Osteoblast (primary cell): ENCODE measurements around the gene RBM33. TPM values are rescaled to one million over a fixed set of nuclear protein-coding genes. Genes with fewer than 3 reads are reported as not detected.
A peak's percentile ranks its signal among the peaks of the same experiment; 100 is the strongest.

Source experiments
- DNase-seq: peaks from one replicate; pipeline ENCODE4 v3.0.0; 2011; ENCODE audit warnings: low spot score, mixed read lengths; ENCODE audit not compliant: insufficient read length; ENCODE audit errors: missing footprints
- H2AFZ ChIP-seq: 2 replicates; pipeline ENCODE4 v1.6.0; 2011; ENCODE audit warnings: mild to moderate bottlenecking, low read length
- H3K27ac ChIP-seq: 2 replicates; pipeline ENCODE4 v1.5.1; 2011; ENCODE audit warnings: mild to moderate bottlenecking, low read depth, low read length, moderate library complexity
- H3K27me3 ChIP-seq: 2 replicates; pipeline ENCODE4 v1.6.0; 2012; ENCODE audit warnings: mild to moderate bottlenecking, control low read depth, inconsistent platforms, low read length, moderate library complexity; ENCODE audit not compliant: insufficient read depth
- H3K36me3 ChIP-seq: 2 replicates; pipeline ENCODE4 v1.5.1; 2011; ENCODE audit warnings: mild to moderate bottlenecking, low read length, control low read depth, moderate library complexity; ENCODE audit not compliant: insufficient read depth
- H3K4me1 ChIP-seq: 2 replicates; pipeline ENCODE4 v1.5.1; 2011; ENCODE audit warnings: mild to moderate bottlenecking, low read length, control low read depth, moderate library complexity; ENCODE audit not compliant: insufficient read depth
- H3K4me2 ChIP-seq: 2 replicates; pipeline ENCODE4 v1.6.0; 2011; ENCODE audit warnings: mild to moderate bottlenecking, low read length; ENCODE audit not compliant: insufficient read depth
- H3K4me3 ChIP-seq: fragments of 200-600 bp; sonication (generic); 3 replicates; pipeline ENCODE4 v1.5.1; 2012; ENCODE audit warnings: mild to moderate bottlenecking, low read length, inconsistent platforms; ENCODE audit not compliant: insufficient read depth
- H3K79me2 ChIP-seq: 2 replicates; pipeline ENCODE4 v1.6.0; 2012; ENCODE audit warnings: mild to moderate bottlenecking, low read length, control low read depth, inconsistent platforms; ENCODE audit not compliant: insufficient read depth
- H3K9me3 ChIP-seq: 2 replicates; pipeline ENCODE4 v1.5.1; 2011; ENCODE audit warnings: low read depth, low read length, control low read depth
- H4K20me1 ChIP-seq: 2 replicates; pipeline ENCODE4 v1.6.0; 2012; ENCODE audit warnings: mild to moderate bottlenecking, low read length, control low read depth; ENCODE audit not compliant: insufficient read depth
- total RNA-seq: library from RNA; depleted of rRNA; stranded (reverse); fragments of >200 nt; gene quantifications from 2 replicates; pipeline ENCODE4 v1.2.3, GENCODE V29; 2012
- TF ChIP-seq, protein P1 (sequence below): IDR thresholded peaks from 2 replicates; pipeline ENCODE4 v1.5.1; 2011; ENCODE audit warnings: mild to moderate bottlenecking, low read depth, low read length, moderate library complexity; ENCODE audit errors: extremely low read depth

Gene RBM33
- total RNA-seq, 1 donor = 27.5 TPM

DNA sequence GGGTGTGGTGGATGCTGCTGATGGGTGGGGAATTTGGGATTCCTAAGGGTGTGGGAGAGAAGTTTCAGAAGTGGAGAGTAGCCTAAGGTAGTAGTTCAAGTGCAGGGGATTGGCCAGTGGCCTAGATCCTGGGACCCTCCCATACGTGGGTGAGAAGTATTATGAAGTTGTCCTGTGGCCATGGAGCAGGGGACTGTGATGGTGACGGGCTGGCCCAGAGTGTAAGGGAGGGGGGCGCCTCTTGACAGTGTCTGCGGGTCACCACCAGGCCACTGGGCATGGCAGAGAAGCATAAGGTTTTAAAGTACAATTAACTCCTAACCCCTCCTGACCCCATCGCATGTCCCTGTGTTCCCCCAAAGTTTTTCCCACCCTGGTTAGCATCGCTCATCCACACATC lies 70.2 kb downstream of the RBM33 start:
- H3K79me2 ChIP-seq = peaks cover 74% of the 10 kb centered on the region
- H3K4me1 ChIP-seq = no peaks in the 10 kb centered on the region
- no peak for DNase-seq
- H3K4me3 ChIP-seq = no peak overlapping the region
- H3K36me3 ChIP-seq = peaks cover 45% of the 10 kb centered on the region
- peaks cover 27% of the 10 kb centered on the region for H4K20me1 ChIP-seq
- no peaks in the 10 kb centered on the region for H3K9me3 ChIP-seq
- TF ChIP-seq, protein P1, sequence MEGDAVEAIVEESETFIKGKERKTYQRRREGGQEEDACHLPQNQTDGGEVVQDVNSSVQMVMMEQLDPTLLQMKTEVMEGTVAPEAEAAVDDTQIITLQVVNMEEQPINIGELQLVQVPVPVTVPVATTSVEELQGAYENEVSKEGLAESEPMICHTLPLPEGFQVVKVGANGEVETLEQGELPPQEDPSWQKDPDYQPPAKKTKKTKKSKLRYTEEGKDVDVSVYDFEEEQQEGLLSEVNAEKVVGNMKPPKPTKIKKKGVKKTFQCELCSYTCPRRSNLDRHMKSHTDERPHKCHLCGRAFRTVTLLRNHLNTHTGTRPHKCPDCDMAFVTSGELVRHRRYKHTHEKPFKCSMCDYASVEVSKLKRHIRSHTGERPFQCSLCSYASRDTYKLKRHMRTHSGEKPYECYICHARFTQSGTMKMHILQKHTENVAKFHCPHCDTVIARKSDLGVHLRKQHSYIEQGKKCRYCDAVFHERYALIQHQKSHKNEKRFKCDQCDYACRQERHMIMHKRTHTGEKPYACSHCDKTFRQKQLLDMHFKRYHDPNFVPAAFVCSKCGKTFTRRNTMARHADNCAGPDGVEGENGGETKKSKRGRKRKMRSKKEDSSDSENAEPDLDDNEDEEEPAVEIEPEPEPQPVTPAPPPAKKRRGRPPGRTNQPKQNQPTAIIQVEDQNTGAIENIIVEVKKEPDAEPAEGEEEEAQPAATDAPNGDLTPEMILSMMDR = no peak
- H3K4me2 ChIP-seq = no peak overlapping the region
- H3K27ac ChIP-seq = no peak overlapping the region
- no peak overlapping the region for H2AFZ ChIP-seq
- H3K27me3 ChIP-seq = no peaks in the 10 kb centered on the region

DNA sequence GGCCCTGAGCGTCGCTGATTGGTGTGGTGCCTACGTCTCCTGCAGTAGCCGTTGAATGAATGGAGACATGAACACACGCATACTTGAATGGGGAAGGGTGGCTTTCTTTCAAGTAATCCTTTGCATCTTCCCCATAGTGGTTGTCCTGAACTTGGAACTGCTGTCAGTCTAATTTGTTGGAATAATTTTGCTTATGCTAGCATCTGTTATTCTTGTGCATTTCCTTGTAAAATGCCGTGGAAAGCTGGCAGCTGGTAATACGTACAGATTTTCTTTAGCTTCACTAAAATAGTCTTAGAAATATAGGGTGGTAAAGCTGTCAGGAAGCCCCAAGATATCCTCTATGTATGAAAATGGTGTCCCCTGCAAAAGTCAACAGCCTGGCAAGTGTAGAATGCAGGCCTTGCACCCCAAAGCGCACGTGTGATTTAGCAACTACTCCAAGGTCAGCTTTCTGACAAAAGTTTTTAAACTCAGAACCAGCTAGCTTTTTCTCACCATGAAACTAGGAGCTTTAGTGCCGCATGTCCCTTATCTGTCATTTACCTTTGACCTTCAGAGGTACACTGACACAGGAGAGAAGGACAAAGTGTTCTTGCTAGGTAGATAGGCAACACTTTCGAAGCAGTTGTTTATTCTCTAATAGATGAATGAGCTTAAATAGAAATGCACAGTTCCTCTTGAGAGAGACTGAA lies 70.8 kb downstream of the RBM33 start:
- Histone ChIP-seq H3K4me3 (no peak overlapping the region), H3K27ac (no peak overlapping the region), H3K79me2 (peaks cover 73% of the 10 kb centered on the region), H3K27me3 (no peaks in the 10 kb centered on the region), H3K36me3 (peaks cover 48% of the 10 kb centered on the region), H3K9me3 (no peaks in the 10 kb centered on the region), H3K4me2 (no peak overlapping the region), H3K4me1 (no peaks in the 10 kb centered on the region), H2AFZ (no peak overlapping the region), H4K20me1 (peaks cover 22% of the 10 kb centered on the region)
- TF ChIP-seq, protein P1 = no peak
- peak; percentile 82 for DNase-seq

DNA sequence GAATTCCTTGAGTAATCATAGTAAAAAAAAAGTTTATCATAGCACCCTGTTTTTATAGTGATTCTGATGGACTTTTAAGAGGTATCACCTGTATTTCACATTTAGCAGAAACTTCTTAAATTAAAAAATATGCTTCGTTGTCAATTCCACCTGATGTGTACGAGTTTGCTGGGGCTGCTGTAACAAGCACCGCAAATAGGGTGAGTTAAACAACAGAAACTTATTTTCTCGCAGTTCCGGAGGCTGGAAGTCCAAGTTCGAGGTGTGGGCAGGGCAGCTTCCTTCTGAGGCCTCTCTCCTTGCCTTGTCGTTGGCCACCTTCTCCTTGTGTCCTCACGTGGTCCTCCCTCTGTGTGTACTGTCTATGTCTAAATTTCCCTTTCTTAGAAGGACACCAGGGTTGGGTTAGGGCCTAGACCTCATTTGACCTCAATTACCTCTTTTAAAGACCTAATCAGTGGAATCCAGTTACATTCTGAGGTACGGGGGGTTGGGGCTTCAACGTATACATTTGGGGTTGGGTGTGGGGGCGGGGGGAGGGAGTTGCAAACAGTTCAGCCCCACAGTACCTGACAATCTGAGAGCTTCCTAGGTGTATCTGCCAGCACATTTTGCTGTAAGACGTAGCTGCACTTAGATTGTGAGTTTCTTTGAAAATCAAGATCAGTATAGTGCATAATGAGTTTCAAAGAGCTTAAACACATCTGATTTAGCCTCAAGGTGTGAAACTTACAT lies 72.7 kb downstream of the RBM33 start:
- DNase-seq = no peak
- Histone ChIP-seq H3K27me3 (no peaks in the 10 kb centered on the region), H3K9me3 (no peaks in the 10 kb centered on the region), H2AFZ (no peak overlapping the region), H3K4me2 (no peak overlapping the region), H3K4me1 (no peaks in the 10 kb centered on the region), H3K36me3 (peaks cover 36% of the 10 kb centered on the region), H3K79me2 (peaks cover 71% of the 10 kb centered on the region), H3K4me3 (no peak overlapping the region), H4K20me1 (peaks cover 22% of the 10 kb centered on the region), H3K27ac (no peak overlapping the region)
- TF ChIP-seq, protein P1 = no peak

DNA sequence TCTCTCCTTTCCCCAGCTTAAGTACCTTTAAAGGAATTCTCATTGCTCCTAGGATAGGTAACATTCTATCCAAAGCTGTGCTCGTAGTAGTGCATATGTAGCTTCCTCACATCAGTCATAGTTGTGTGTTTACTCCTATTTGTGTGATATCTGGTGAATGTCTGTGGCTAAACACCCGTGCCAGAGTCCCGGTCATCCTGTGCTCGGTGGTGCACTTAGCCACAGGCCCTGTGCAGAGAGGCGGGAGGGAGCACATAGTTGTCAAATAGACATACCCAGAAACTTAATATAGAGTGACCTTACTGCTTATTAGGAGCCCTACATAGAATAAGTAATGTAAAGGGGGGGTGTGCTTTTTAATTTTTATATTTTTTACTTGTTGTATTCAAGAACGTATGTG lies 76.6 kb downstream of the RBM33 start:
- H3K79me2 ChIP-seq = peaks cover 68% of the 10 kb centered on the region

More for the DNA sequence above, 76.6 kb downstream of the RBM33 start:
- TF ChIP-seq, protein P1 = no peak
- H3K4me3 ChIP-seq = no peak overlapping the region
- no peak overlapping the region for H3K4me2 ChIP-seq
- H2AFZ ChIP-seq = no peak overlapping the region
- no peaks in the 10 kb centered on the region for H3K27me3 ChIP-seq
- H4K20me1 ChIP-seq = peaks cover 23% of the 10 kb centered on the region
- no peak overlapping the region for H3K27ac ChIP-seq
- H3K4me1 ChIP-seq = no peaks in the 10 kb centered on the region
- H3K36me3 ChIP-seq = peaks cover 39% of the 10 kb centered on the region
- no peaks in the 10 kb centered on the region for H3K9me3 ChIP-seq
- DNase-seq = no peak
